Forelimb muscle (tissue), 1 donor: ENCODE measurements around the gene CPD. TPM values are rescaled to one million over a fixed set of nuclear protein-coding genes. Genes with fewer than 3 reads are reported as not detected.
"Not testable (repeated sequence)": the region's sequence is repeated elsewhere in the genome, so short reads cannot be mapped to it uniquely, and the experiment has no call there.

Experiments
- DNase-seq: peaks from one replicate; pipeline ENCODE4 v3.0.0-alpha.2; 2013; ENCODE audit warnings: low read depth
- polyA plus RNA-seq: library from polyadenylated mRNA; unstranded; fragments of 120-200 nt; gene quantifications from one replicate; pipeline ENCODE4 v1.2.1, GENCODE V29; 2013; ENCODE audit not compliant: insufficient read length

CPD gene
- polyA plus RNA-seq, 1 donor: 22.2 TPM

DNA sequence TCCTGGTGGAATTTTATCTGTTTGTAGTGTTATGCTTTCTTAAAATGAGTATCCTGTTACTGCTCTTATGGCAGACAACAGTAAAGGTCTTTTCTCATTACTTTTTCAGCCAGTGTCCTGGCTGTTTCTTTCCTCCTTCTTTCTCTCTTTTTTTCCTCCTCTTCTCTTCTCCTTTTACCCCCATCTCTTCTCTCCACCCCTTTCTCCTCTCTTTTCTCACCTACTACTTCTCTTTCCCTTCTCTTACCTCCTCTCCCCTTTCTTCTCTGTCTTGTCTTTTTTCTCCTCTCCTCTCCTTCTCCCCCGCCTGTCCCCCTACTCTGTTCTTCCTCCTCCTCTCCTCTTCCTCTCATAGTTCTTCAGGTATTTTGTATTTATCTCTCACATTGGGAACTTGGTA lies 48.9 kb downstream of the CPD start:
- no peak for DNase-seq

DNA sequence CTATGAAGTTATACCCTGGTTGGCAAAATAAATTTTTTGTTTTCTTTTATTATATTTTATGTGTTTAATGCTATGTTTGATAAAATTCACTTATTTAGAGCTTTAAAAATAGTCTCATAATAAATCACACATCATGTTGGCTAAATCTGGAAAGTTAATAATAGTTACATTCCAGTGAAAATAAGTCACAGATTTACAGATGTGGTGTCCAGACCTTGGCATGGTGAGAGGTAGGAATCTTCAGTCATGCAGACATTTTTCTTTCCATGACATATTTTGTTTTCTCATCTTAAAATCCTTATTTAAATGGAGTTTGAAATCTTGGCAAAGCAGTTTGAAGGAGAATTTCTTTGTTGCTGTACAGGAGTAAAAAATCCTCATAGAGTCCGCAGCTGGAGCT lies 50.4 kb downstream of the CPD start:
- peak; percentile 38 for DNase-seq

DNA sequence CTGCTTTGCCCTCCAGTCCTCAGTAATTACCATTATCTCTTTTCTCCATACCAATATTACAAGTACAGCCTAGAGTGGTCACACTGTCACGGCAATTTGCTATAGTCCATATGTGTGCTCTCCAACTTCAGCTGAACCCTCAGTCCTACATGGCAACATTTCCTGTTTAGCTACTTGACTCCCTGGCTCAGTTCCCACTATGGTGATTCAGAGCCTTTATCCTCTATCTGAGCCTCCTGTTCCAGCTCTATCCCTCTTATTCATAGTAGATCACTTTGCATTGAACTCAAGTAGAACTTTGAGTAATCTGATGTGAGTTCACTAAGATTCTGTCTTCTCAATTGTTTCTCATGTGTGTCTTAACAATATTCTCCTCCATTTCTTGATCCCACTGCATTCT lies 54.8 kb downstream of the CPD start:
- DNase-seq: no peak

DNA sequence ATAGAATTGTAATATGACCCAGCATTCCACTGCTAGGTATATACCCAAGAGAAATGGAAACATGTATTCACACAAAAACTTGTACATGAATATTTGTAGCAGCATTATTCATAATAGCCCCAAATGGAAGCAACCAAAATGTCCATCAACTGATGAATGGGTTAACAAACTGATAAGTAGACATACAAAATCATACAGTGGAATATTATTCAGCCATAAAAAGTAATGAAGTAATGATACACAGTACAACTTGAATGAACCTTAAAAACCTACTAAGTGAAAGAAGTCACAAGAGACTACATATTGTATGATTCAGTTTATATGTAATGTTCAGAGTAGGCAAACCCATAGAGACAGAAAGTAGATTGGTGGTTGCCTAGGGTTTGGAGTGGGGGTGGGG lies 58.0 kb downstream of the CPD start:
- DNase-seq: no peak

DNA sequence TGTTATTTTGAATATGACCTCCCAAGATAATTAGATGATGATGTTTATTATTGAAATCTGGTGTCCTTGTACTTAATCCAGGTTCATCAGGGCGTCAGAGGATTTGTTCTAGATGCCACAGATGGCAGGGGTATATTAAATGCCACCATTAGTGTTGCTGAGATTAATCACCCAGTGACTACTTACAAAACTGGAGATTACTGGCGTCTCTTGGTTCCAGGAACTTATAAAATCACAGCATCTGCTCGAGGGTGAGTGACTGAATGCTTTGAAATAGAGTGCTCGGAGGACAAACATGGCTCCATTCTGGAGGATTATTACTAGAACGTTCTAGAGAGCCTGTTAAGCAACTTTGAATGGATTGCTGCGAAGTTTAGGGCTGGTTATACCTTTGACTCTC lies 65.0 kb downstream of the CPD start:
- no peak for DNase-seq

DNA sequence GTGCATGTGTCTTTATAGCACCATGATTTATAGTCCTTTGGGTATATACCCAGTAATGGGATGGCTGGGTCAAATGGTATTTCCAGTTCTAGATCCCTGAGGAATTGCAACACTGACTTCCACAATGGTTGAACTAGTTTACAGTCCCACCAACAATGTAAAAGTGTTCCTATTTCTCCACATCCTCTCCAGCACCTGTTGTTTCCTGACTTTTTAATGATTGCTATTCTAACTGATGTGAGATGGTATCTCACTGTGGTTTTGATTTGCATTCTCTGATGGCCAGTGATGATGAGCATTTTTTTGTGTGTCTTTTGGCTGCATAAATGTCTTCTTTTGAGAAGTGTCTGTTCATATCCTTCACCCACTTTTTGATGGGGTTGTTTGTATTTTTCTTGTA lies 67.9 kb downstream of the CPD start:
- DNase-seq: not testable (repeated sequence)

DNA sequence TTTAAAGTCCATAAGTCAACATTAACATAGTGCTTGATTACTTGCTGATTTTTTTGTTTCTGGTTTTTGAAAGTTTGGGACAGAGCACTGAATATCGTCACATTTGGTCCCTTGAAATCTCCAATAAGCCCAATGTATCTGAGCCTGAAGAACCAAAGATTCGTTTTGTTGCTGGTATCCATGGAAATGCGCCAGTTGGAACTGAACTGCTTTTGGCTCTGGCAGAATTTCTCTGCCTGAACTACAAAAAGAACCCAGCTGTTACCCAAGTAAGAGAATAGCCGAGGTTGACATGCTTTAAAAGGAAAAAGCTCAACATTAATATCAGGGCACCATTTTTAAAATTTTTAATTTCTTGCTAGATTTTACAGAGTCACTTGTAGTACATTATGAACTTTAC lies 70.8 kb downstream of the CPD start:
- DNase-seq: no peak

DNA sequence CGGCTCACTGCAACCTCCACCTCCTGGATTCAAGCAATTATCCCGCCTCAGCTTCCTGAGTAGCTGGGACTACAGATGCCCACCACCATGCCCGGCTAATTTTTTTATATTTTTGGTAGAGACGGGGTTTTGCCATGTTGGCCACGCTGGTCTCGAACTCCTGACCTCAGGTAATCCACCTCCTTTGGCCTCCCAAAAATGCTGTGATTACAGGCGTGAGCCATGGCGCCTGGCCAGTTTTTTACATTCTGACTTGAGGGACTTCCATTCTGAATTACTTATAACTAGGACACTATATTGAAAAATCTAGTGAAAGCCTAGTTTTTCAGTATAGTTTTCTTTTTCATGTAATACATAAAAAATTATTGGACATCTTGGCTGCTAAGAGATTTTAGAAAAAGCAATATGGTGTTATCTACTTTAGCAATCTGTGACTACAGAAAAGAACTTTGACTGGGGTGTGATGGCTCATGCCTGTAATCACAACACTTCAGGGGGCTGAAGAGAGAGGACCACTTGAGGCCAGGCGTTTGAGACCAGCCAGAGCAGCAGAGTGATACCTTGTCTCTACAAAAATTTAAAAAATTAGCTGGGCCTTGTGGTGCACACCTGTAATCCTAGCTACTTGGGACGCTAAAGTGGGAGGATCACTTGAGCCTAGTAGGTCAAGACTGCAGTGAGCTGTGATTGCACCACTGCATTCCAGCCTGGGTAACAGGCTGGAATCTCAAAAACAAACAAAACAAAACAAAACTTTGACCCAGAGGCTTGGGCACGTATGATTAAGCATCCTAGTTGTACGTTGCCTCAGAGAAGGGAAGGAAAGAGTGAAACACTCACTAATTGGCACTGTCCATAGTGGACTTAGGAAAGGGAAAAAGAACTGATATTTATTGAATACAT lies 71.6 kb downstream of the CPD start:
- no peak for DNase-seq

DNA sequence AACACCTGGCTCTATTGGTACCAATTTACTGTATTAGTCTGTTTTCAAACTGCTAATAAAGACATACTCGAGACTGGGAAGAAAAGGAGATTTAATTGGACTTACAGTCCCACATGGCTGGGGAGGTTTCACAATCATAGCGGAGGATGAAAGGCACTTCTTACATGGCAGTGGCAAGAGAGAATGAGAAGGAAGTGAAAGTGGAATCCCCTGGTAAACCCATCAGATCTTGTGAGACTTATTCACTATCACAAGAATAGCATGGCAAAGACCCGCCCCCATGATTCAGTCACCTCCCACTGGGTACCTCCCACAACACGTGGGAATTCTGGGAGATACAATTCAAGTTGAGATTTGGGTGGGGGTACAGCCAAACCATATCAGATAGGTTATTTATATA lies 75.9 kb downstream of the CPD start:
- DNase-seq: no peak

DNA sequence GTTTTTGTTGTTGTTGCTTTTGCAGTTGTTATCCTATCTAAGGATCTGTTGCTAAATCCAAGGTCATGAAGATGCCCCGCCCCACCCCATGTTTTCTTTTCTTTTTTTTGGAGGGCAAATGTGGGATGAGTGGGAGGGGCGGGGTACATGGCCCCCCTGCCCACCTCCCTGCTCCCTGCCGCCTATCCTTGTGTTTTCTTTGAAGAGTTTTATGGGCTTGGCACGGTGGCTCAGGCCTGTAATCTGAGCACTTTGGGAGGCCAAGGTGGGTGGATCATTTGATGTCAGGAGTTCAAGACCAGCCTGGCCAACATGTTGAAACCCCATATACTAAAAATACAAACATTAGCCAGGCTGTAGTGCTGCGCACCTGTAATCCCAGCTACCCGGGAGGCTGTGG lies 79.6 kb downstream of the CPD start:
- no peak for DNase-seq

DNA sequence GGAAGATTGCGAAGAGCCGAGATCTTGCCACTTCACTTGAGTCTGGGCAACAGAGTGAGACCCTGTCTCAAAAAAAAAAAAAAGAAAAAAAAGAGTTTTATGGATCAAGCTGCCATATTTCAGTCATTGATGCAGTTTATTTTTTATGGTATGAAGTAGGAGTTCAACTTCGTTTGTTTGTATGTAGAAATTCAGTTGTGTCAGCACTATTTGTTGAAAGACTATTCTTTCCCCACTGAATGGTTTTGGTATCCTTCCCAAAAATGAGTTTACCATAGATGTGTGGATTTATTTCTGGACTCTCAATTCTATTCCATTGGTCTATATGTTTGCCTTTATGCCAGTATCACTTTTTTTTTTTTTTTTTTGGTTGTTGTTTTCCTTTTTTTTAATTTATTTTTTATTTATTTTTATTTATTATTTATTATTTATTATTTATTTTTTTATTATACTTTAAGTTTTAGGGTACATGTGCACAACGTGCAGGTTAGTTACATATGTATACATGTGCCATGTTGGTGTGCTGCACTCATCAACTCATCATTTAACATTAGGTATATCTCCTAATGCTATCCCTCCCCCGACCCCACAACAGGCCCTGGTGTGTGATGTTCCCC lies 80.2 kb downstream of the CPD start:
- DNase-seq: not testable (repeated sequence)

DNA sequence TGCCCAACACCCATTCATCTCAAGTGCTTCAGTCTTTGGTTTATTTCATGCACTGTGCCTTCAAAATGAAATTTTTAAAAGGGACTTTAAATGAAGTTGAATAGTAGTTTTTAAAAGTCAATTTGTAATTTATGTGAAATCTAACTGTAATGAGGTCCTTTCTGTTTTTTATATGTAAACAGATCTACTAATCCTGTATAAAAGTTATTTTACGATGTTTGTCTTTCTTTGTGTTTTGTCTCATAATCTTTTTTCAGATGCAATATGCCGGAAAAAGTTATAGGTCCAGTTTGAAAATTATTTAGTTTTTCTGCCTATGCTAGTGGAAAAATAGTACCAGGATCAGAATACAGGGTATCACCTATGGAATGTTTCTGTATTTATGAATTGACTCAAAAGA lies 89.7 kb downstream of the CPD start:
- no peak for DNase-seq

DNA sequence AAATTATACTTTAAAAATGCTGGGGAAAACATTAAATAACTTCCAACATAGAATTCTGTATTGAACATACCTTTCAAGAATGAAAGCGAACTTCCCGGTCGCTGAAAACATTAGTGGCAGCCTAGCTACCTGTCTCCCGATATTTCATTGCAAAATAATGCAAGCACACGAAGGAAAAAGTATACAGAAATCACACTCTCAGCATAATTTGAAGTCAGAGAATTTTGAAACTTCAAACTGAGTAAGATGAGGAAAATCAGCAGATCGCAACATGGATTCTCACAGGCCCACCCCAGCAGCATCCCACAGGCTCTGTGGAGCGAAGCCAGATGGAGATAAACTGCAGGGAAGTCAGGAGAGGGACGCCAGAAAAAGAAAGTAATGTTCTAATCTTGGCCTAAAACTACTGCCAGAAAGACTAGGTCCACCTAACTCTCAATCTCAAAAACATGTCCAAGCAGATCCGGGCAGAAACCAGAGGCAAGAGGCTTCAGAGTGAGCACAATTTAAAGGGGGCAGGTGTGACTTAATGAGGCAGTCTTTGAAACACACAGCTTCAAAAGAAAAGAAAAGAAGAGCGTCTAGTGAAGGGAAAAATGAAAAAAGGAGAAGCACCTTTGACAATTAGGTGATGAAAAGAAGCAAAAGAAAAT lies 93.6 kb downstream of the CPD start:
- no peak for DNase-seq

DNA sequence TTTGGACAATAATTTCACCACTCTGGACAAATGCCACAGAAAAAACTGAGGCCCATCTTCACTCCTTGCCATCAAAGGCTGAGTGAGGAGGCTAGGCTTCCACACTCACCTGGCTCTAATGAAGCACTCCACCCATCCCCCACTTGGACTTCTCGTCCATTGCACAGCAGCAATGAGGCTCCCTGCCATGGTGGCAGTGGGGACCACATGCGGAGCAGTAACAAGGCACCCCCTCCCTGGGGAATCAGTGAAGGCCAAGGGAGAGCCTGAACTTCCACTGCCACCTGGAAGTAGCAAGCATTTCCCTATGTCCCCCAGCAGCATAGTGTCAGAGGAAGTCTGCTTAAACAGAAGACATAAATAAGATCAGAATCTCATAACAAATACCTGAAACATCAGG lies 96.5 kb downstream of the CPD start:
- no peak for DNase-seq

DNA sequence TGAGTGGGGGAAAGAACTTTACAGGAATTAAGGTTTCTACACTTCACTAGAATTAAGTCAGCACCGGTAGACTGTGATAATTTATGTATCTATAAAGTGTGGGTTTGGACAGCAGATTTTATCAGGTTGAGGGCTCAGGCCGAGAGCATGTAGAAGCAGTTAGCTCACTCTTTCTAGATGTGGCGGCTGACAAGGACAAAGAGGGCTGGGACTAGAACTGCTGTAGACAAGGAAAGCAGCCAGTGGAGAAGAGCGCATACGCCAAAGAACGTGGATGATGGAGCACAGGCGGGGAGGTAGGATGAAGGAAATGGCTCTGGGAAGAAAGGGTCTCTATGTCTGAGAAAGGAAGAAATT lies 98.0 kb downstream of the CPD start:
- DNase-seq: no peak

DNA sequence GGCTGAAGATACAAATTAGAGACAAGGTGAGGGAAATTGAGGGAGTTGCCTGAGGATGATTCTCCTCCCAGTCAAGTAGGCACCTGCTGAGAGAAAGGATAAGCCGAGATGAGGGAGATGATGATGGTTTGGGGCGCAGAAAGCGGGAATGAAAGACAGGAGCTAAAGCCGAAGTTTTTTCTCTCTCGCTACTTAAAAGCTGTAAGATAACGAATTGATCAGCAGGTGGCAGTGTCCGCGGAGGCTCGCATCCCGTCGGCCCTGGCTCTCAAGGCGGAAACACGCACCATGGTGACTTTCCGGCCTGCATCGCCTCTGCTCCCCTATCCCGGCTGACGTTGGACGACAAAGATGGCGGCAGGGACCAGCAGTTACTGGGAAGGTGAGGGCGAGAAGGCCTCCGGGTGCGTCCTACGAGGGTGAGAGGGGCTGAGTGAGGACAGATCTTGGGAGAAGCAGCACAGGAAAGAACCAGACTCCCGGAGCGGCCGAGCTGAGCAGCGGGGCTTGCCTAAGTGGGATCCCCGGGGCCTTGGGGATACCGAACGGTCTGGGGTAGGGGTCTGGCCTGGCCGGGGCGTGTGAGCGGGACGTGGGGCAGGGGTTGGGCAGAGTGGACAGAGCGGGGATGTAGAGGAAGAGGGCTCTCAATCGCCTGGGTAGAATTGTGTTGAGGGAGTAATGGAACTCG lies 98.5 kb downstream of the CPD start, which contains the start of gene GOSR1:
TSS of gene GOSR1 (plus strand) at position 326 of the 691 bp plus-strand sequence. CDS start at position 352, 26 bp downstream.
- DNase-seq: peak; percentile 89

DNA sequence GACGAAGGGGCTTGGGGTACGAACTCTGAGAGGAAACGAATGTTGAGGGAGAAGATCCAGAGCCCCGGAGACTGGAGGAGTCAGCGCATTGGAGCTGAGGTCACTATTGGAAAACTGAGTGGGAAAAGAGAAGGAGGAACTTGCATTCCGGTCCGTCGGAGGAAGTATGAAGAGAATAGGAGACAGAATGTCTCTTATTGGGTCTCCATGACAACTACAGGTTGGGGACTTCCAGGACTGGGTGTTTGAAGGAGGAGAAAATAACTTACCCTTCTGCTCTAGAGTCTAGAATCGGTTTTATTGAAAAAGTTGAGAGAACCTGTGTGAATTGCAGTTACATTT lies 99.0 kb downstream of the CPD start:
- DNase-seq: no peak

DNA sequence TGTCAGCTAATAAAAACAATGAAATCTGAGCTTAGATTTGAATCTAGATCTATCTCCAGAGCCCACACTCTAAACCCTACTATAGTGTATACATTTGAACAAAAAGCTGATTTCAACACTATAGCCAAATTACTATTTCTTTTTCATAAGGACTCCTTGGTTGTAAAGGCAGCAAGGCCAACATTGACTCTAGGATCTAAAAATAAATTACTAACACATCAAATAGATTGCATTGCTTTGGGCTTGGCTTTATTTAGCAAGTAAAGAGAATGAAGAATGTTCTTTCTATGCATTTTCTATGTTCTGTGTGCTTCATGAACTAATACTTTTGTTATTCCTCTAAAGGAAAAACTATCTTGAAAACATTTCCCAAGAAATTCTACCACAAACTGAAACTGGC lies 103.8 kb downstream of the CPD start:
- DNase-seq: no peak

DNA sequence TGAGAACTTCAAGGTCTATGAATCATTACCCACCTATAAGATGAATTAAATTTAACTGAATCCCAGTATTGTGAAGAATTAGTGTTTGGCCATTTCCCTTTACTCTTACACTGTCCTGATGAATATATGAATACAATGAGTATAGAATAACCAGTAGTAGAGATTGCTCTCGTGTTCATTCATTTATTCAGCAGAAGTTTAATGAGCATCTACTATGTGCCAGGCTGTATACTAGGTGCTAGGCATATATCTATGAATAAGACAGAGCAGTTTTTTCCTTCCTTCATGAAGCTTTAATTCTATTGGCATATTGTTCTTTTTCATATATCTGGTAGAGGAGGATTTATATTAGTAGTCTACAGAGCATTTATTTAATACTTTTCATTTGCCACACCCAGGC lies 104.4 kb downstream of the CPD start:
- no peak for DNase-seq

DNA sequence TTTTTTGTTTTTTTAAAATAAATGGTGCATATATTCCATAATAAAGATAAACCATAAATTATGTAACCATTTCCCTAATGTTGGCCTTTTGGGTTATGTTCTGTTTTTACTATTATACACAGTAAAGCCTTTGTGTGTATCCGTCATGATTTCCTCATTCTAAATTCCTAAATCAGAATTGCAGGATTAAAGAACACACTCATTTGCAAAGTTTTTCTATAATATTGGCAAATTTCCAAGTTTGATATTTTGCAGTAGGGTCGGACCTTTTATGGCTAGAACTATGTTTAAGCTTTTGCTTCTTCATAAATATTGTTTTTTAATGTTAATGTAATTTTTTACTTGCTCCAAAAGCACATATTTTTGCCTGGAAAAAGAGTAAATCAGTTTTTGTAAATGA lies 115.1 kb downstream of the CPD start:
- no peak for DNase-seq

DNA sequence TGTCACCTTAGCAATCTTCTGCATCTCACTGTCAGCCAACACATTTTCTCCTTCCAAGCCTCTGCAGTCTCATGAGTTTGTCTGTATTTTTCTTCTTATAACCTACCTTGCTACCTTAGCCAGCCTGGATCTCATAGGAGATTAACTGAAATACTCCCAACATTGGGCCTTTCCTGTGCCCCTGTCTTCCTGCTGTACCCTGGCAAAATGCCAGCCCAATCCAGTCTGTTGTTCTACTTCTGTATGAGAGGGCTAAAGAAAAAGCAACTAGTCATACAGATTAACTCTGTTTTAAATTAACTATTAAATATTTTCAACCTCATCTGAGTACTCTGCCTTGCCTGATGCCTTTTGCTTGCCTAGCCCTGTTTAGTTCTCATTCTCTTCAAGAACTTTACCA lies 116.9 kb downstream of the CPD start:
- DNase-seq: no peak

DNA sequence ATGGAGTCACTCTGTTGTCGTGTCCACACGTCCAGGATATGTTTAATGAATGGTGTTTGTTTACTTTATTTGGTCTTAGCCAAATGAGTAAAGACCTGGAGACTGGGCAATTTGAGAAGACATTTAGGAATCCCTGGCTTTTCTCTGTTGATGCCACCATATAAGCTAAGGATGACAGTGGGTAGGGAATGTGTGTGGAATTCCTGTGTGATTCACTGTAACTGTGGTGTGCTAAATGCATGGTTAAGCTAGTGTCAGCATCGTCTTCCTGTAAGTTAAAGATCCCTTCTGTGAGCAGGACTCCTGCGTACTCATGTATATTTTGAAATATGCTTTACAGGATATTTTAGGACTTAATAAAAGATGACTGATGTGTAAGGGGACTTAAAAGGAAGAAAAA lies 124.8 kb downstream of the CPD start:
- no peak for DNase-seq
